Inflammatory macrophage (primary cell): ENCODE measurements around the gene CLUH.
"Not testable (repeated sequence)": the region's sequence is repeated elsewhere in the genome, so short reads cannot be mapped to it uniquely, and the experiment has no call there.

Experiments used
- DNase-seq, 2 donors: peaks; one replicate each; pipeline ENCODE4 v3.0.0-alpha.2; 2020 to 2022

CLUH gene

GRCh38 chr17:2687074-2687418 lies 24.5 kb downstream of the CLUH start:
- no peak for DNase-seq

- DNase-seq, result no peak
Observed at GRCh38 chr17:2685696-2686095, 25.9 kb downstream of the CLUH start.

GRCh38 chr17:2684549-2684948 lies 27.0 kb downstream of the CLUH start:
- no peak for DNase-seq

DNA sequence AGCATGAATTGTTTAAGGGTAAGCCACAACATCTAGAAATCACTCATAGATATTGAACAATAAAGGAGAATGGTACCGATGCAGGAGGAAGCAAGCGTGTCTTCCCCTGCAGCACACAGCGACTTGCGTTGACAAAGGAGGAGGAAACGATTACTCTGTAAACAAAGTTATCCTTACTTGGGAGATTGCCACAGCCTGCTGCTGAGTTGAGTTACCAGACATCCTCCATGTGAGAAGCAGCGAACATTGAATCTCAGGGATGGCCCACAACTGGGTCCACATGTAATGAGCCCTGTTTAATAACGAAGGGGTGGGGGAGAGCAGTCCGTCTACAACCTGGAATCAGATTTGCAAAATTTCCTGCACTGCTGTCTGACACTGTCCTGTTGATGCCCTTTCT lies 27.7 kb downstream of the CLUH start:
- DNase-seq, result no peak

- no peak for DNase-seq
Observed at GRCh38 chr17:2682176-2682938, 29.2 kb downstream of the CLUH start.

- DNase-seq, result no peak
Observed at GRCh38 chr17:2681650-2682049, 29.9 kb downstream of the CLUH start.

DNA sequence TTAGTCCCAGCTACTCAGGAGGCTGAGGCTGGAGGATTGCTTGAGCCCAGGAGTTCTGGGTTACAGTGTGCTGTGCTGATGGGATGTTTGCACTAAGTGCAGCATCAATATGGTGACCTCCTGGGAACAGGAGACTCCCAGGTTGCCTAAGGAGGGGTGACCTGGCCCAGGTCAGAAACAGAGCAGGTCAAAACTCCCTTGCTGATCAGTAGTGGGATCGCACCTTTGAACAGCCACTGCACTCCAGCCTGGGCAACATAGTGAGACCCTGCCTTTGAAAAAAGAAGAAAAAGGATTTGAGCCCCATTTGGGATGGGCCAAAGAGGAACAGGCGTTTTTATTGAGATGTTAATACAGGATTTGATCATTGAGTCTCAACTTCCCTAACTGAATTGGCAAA lies 30.6 kb downstream of the CLUH start:
- no peak for DNase-seq

- not testable (repeated sequence) for DNase-seq
Observed at GRCh38 chr17:2679247-2679646, 32.3 kb downstream of the CLUH start.

- DNase-seq, result no peak
Observed at GRCh38 chr17:2672026-2672425, 39.5 kb downstream of the CLUH start.

- not testable (repeated sequence) for DNase-seq
Observed at GRCh38 chr17:2660410-2660809, 51.2 kb downstream of the CLUH start.

GRCh38 chr17:2659337-2659736 lies 52.2 kb downstream of the CLUH start:
- peak; percentile 65 to 72 for DNase-seq

DNA sequence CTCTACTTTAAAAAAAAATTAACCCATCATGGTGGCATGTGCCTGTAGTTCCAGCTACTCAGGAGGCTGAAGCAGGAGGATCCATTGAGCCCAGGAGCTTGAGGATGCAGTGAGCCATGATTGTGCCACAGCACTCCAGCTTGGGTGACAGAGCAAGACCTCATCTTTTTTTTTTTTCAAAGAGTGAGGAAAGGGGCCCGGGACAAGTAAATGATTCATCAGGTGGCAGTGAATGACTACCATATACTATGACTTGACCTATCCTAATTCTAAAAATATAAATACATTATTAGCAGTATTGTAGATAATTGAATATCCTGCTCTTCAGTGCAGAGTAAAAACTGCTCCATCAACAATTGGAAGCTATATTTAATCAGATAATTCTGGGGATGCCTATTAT lies 55.3 kb downstream of the CLUH start:
- peak in 1 of 2 donors; percentile 2 for DNase-seq

- peak; percentile 4 to 44 for DNase-seq
Observed at GRCh38 chr17:2655546-2655945, 56.0 kb downstream of the CLUH start.

- DNase-seq, result not testable (repeated sequence)
Observed at GRCh38 chr17:2652911-2653310, 58.7 kb downstream of the CLUH start.

DNA sequence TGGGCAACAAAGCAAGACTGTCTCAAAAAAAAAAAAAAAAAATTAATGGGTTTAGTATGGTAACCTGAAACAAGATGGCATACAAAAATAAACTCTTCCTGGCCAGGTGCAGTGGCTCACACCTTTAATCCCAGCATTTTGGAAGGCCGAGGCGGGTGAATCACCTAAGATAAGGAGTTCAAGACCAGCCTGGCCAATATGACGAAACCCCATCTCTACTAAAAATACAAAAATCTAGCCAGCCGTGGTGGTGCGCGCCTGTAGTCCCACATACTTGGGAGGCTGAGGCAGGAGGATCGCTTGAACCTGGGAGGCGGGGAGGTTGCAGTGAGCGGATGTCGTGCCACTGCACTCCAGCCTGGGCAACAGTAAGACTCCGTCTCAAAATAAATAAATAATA lies 62.4 kb downstream of the CLUH start:
- DNase-seq, result no peak

DNA sequence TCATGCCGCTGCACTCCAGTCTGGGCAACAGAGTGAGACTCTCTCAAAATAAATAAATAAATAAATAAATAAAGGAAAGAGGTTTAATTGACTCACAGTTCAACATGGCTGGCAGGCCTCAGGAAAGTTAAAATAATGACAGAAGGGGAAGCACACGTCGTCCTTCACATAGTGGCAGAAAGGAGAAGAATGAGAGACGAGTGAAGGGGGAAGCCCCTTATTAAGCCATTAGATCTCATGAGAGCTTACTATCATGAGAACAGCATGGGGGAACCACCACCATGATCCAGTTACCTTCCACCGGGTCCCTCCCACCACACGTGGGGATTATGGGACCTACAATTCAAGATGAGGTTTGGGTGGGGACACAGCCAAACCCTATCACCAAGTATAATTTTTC lies 63.6 kb downstream of the CLUH start:
- DNase-seq, result peak; percentile 56 to 58

GRCh38 chr17:2644971-2645370 lies 66.6 kb downstream of the CLUH start:
- DNase-seq, result no peak
